Right ventricle myocardium superior (tissue), 1 donor: ENCODE data around the gene RAD21L1. TPM values are rescaled to one million over a fixed set of nuclear protein-coding genes. Genes with fewer than 3 reads are reported as not detected.

Experiments used
- ATAC-seq: fragments of 200-7000 bp; cut with Tn5 transposase; one replicate; pipeline ENCODE4 v1.9.1; 2020; ENCODE audit warnings: mild to moderate bottlenecking; ENCODE audit not compliant: poor library complexity
- DNase-seq: peaks from one replicate; pipeline ENCODE4 v3.0.0-alpha.2; 2020
- intact Hi-C: fragments of 100-400 bp; cut with DNase I; formaldehyde crosslinking; loops from one replicate; pipeline ENCODE4 v1.11.2; 2022
- long read RNA-seq: library from polyadenylated mRNA; unstranded; transcript quantifications from one replicate; pipeline ENCODE4 v2.0.0, GENCODE V29; 2021
- total RNA-seq: library from RNA; stranded (reverse); fragmentation: NEBNext Ultra II Directional; extraction: Animal tissue kit (Norgen Biotek cat#: 25700); gene quantifications from one replicate; pipeline ENCODE4 v1.2.1, GENCODE V29; 2021
- donor health status: DM: no; HTN: yes; CAD: no; lungs with severe emphysema.

Gene RAD21L1
- total RNA-seq: not detected
- long read RNA-seq: 0 reads

GRCh38 chr20:1225783-1226654, at the start of gene RAD21L1:
RAD21L1 (plus strand) TSS chr20:1226044; CDS start chr20:1228454, 2,410 bp downstream.
- DNase-seq: peak; percentile 78
- intact Hi-C loops: no loop called here
- ATAC-seq: peak; percentile 95

GRCh38 chr20:1177680-1178079, 48.2 kb upstream of the RAD21L1 start:
- DNase-seq (no peak), ATAC-seq (no peak)
- intact Hi-C loops: no loop called here

- ATAC-seq (no peak), DNase-seq (no peak)
- intact Hi-C loops: no loop called here
These were observed 47.7 kb upstream of the RAD21L1 start for GRCh38 chr20:1178103-1178502.

GRCh38 chr20:1178623-1179022, 47.2 kb upstream of the RAD21L1 start:
- intact Hi-C loops: no loop called here
- DNase-seq: no peak
- ATAC-seq: no peak

- intact Hi-C loops: no loop called here
- no peak for ATAC-seq
These were observed 44.9 kb upstream of the RAD21L1 start for GRCh38 chr20:1180949-1181348.

GRCh38 chr20:1182106-1182505, 43.7 kb upstream of the RAD21L1 start:
- ATAC-seq (no peak), DNase-seq (peak; percentile 60)
- intact Hi-C loops: no loop called here

More at GRCh38 chr20:1180949-1181348, 44.9 kb upstream of the RAD21L1 start:
- no peak for DNase-seq

- DNase-seq (no peak), ATAC-seq (no peak)
- intact Hi-C loops: no loop called here
These were observed 42.7 kb upstream of the RAD21L1 start for GRCh38 chr20:1183153-1183552.

- intact Hi-C loops: no loop called here
- DNase-seq (no peak), ATAC-seq (no peak)
These were observed 41.6 kb upstream of the RAD21L1 start for GRCh38 chr20:1184260-1184637.

GRCh38 chr20:1184638-1185315, 41.1 kb upstream of the RAD21L1 start, which contains the start of gene TMEM74B:
TMEM74B (minus strand) TSS chr20:1184981; CDS start chr20:1183801, 1,180 bp downstream.
- peak; percentile 24 for ATAC-seq
- intact Hi-C loops: no loop called here

GRCh38 chr20:1185316-1185741, 40.5 kb upstream of the RAD21L1 start:
- intact Hi-C loops: no loop called here
- DNase-seq (no peak), ATAC-seq (peak; percentile 56)

More at GRCh38 chr20:1184638-1185315, 41.1 kb upstream of the RAD21L1 start, which contains the start of gene TMEM74B:
- DNase-seq: no peak

- ATAC-seq: peak; percentile 74
- DNase-seq: peak; percentile 63
- intact Hi-C loops: no loop called here
These were observed 40.0 kb upstream of the RAD21L1 start for GRCh38 chr20:1185790-1186334.

- ATAC-seq (no peak), DNase-seq (no peak)
- intact Hi-C loops: no loop called here
These were observed 39.4 kb upstream of the RAD21L1 start for GRCh38 chr20:1186367-1186991.

GRCh38 chr20:1187605-1188171, 38.2 kb upstream of the RAD21L1 start:
- intact Hi-C loops: no loop called here
- DNase-seq (no peak), ATAC-seq (no peak)

GRCh38 chr20:1188347-1188746, 37.5 kb upstream of the RAD21L1 start:
- ATAC-seq (no peak), DNase-seq (no peak)
- intact Hi-C loops: no loop called here

GRCh38 chr20:1189827-1190226, 36.0 kb upstream of the RAD21L1 start:
- intact Hi-C loops: no loop called here
- no peak for DNase-seq

GRCh38 chr20:1190847-1191246, 35.0 kb upstream of the RAD21L1 start:
- ATAC-seq (no peak), DNase-seq (no peak)
- intact Hi-C loops: no loop called here

More at GRCh38 chr20:1189827-1190226, 36.0 kb upstream of the RAD21L1 start:
- no peak for ATAC-seq

GRCh38 chr20:1191299-1191698, 34.5 kb upstream of the RAD21L1 start:
- ATAC-seq: no peak

GRCh38 chr20:1195226-1195625, 30.6 kb upstream of the RAD21L1 start:
- ATAC-seq: no peak
- DNase-seq: no peak
- intact Hi-C loops: no loop called here

More at GRCh38 chr20:1191299-1191698, 34.5 kb upstream of the RAD21L1 start:
- no peak for DNase-seq
- intact Hi-C loops: no loop called here

- no peak for DNase-seq
- intact Hi-C loops: no loop called here
- ATAC-seq: no peak
These were observed 29.2 kb upstream of the RAD21L1 start for GRCh38 chr20:1196634-1197033.
